GM19324 (cell line): ENCODE data around the gene ATP2B1.
"Not testable (repeated sequence)": the region's sequence is repeated elsewhere in the genome, so short reads cannot be mapped to it uniquely, and the experiment has no call there.

Experiments used
- ATAC-seq: cut with Tn5 transposase; IDR thresholded peaks from one replicate; pipeline ENCODE4 v1.9.1; 2021; ENCODE audit warnings: mild to moderate bottlenecking, moderate library complexity; ENCODE audit not compliant: unreplicated experiment, low FRiP score

ATP2B1 gene

GRCh38 chr12:89717759-89718523 is 9.3 kb upstream of the ATP2B1 start:
- no peak for ATAC-seq

- ATAC-seq: no peak
Measured at GRCh38 chr12:89712706-89713105, 4.1 kb upstream of the ATP2B1 start.

DNA sequence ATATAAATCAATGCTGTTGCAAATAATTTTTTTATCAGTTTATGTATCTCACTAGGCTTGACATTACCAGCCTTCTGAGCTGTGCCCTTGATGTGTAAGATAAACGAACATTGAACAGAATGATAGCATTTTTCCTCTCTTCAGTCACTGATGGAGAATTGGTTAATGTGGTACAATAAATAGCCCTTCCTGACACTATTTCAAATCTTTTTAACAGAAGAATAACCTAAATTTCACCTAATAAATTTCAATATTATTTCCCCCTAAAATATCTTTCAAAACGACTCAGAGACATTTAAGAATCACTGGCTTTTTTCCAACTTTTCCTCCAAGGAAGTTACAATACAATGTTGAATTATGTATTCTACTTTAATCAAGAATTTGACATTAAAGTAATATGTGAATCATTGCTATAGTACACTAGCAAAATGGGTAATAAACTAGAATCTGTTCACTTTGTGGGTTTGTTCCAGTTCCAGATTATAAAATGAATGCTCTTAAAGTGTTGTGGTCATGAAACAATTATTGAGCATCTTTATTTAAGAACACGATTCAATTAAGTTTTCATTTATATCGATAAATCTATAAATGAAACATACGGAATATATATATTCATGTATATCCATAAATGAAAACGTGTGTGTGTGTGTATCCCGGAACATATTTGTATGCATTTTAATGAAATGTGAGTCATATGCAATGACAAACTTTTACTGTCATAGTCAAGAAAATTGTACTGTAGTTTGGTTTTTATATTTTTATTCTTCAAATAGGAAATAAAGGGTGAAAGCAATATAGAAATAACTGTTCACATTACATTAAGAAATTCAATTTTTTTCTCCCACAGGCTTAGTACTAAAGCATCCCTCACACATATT is 2.5 kb upstream of the ATP2B1 start:
- no peak for ATAC-seq

- no peak for ATAC-seq
Measured at GRCh38 chr12:89709995-89710872, 1.6 kb upstream of the ATP2B1 start.

- ATAC-seq: peak; percentile 77
Measured at GRCh38 chr12:89709157-89709994, 738 bp upstream of the ATP2B1 start.

DNA sequence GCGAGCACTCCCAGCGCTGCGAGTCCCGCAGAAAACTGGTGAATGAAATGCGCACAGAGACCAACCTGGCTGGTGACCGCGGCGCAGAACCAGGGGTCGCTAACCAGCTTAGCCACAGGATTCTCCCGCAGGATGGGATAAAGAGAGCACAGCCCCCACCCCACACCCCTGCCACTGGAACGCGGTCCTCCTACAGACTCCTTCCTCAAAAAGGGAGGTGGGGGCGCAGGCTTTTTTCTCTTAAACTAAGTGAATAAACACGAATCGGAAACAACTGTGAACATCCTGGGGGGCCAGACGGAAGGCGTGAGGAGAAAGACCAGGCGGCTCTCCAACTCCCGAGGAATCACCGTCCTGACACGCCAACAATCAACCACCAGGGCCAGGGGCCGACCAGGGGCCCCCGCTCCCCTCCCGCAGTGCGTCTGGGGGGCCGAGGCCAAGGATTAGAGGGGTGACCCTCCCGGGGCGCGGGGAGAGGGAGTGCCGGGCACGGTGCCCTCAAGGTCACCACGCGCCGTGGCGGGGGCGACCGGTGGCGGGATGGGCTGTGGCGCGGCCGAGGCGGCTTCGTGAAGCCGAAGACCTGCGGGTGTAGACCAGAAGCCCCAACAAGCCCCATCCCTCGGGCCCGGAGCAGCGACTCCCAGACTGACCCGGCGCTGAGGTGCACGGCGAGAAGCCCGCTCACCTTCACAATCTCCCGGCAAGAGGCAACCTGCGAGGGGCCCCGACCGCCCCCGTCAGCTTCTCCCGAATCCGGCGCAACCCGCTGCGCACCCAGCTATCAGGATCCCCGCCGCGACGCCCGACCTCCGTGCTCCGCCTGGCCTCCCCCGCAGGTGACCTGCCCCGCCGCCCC is 704 bp downstream of the ATP2B1 start:
- ATAC-seq: peak; percentile 0

DNA sequence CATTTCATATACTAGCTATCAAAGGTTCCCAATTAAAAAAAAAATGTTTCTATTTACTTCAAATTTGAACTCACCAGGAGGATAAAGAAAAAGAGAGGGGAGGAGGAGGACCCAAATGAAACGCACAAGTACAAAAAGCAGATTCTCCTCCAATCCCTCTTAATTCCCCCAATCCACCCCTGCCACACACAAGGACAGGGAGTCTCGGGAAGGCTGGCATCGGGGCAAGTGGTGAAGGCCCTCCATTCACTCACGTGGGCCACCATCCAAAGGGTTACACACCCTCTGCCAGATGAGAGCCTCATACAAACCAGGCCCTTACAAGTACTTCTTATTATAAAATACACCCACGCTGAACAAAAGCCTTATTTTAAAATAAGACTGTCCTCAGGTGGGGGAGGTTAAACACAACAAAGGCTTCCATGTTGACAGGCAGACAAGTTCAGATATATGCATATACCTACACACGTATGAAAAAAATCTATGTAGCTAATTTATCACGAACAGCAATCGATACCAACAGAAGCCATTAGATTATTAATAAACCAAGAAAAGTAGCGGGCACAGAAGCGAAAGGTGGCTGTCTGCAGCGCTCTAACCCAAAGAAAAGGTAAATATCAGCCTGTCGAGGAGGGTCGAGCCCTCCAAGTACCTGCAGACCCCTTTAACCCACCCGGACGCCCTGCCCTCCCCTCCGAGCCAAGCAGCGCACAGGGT is 1.5 kb downstream of the ATP2B1 start:
- ATAC-seq: no peak

DNA sequence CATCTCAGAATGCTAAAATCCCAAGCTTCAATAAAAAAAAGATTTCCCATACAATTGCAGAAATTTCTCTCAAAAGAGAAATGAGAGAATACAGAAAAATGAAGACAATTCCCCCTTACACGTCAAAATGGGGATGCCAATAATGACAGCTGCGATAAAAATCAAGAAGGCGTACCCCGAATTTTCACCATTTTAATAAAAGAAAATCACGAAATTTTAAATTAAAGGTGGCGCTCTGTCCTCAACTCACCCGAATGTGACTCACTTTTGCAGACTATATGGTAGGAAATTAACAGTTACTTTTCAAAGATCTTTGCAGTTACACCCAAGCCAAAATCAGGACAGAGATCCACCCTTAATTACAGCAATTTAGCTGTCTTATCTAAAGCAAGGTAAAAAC is 2.1 kb downstream of the ATP2B1 start:
- ATAC-seq: no peak

DNA sequence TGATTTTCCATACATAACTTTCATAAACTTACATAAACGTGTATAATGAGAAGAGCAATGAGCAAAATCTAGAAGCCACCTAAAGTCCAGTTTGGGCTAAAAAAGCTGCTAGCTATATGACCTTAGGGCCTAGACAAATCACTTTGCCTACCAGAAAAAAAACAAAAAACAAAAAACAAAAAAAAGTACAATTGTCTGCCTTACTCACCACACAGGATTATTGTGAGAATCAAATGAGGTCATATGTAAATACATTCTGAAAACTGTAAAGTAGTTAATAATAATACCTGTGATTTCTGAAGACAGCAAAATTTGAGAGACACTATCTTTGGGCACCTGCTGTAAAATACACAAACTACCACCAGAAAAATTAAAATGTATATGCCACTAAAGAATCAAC is 4.2 kb downstream of the ATP2B1 start:
- ATAC-seq: no peak

DNA sequence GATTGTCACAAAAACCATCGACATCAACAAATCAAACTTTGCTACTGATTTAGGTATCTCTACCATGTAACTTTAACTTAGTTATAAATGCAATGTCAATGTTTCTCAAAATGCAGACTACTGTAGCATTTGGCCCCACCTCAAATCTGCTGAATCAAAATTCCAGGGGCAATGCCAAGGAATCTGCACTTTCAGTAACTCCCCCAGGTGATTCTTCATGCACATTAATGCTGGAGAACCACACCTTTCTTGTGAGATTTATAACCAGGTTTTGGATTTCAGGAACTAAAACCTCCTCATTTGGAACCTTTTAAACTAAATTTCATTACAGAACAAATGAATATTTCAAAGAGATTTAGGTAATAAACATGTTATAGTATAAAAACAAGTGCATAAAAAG is 4.9 kb downstream of the ATP2B1 start:
- ATAC-seq: no peak

DNA sequence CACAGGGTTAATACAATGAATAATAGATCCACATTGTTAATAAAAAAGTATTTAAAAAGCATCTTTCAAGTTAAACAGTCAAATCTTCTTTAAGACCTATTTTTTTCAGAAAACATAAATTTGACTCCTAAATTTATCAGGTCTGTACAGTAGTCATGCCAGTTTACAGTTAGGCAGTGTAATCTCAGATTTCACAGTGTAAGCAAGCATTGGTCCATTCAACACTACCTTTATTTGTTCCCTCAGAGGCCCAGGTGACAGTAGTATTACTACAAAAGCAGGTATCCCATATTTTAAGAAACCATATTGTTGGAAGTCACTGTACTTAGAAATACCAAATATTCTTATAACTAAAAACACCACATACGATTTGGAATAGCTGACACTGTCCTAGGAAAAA is 6.1 kb downstream of the ATP2B1 start:
- ATAC-seq: no peak

DNA sequence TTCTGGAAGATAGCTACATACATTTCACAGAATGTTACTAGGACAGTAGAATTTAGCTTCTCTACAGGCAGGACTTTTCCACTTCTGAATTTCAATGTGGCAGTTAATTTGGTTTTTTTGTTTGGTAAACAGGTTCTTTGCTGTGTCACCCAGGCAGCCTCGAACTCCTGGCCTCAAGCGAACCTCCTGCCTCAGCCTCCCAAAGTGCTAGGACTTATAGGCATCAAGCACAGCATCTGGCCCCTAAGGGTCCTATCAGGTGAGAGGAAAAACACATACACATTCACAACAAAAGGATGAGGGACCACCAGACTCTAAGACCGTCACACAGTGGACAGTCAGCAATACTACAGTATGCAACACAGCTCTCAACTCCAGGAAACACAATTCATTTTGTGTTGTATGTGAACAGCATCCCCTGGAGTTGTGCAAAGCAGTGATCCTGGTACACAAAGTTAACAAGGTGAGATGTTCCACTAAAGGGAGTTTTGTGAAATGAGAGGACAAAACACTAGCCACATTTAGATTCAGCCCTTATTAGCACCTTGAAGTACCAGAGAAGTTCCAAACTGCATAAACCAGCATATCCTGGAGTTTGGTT is 6.9 kb downstream of the ATP2B1 start:
- no peak for ATAC-seq

GRCh38 chr12:89700191-89700810 is 8.3 kb downstream of the ATP2B1 start:
- no peak for ATAC-seq

- no peak for ATAC-seq
Measured at GRCh38 chr12:89698607-89699006, 10.0 kb downstream of the ATP2B1 start.

- not testable (repeated sequence) for ATAC-seq
Measured at GRCh38 chr12:89697728-89698127, 10.9 kb downstream of the ATP2B1 start.

DNA sequence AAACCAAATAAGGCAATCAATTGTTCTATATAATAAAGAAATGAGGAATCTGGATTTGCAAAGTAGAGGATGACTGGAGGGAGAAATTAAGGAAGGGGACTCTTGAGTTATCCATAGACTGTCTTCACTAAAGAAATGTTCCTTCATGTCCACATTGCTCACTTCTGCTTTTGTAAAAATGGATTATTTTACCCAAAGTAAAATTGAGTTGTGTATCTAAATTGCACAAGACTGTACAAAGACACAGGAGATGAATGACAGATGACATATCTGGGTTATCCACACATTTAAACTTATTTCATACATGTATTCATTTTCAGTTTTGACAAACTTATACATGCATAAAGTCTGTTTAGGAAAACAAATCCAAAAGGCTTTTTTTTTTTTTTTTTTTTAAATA is 11.3 kb downstream of the ATP2B1 start:
- ATAC-seq: no peak

GRCh38 chr12:89695830-89696229 is 12.8 kb downstream of the ATP2B1 start:
- ATAC-seq: peak; percentile 64

DNA sequence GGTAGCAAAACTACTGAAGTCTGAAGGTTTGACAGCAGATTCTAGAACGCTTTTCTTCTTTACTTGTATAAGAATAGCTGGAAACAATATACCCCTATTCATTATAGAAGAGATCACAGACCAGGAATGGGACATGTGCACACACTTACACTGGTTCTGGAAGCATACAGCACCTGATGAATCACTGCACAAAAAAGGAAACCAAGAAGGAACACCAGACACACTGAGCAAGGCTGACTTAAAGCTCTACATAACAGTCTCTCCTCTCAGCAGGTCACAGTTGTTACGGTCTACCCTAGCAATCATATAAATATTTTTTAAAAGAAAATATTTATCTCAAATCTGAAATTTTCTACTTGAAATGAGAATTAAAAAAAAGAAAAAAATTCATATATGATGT is 13.5 kb downstream of the ATP2B1 start:
- ATAC-seq: no peak
